K562 (cell line): ENCODE results near the gene VSIG10. TPM values are rescaled to one million over a fixed set of nuclear protein-coding genes. Genes with fewer than 3 reads are reported as not detected.

Source experiments
- BDP1 ChIP-seq: IDR thresholded peaks from 3 replicates; pipeline ENCODE4 v1.6.1; 2011; ENCODE audit not compliant: insufficient read length, insufficient read depth
- EGR1 ChIP-seq: fragments of 450-650 bp; conservative IDR thresholded peaks from 2 replicates; pipeline ENCODE4 v1.6.1; 2017; ENCODE audit warnings: mild to moderate bottlenecking
- ESRRA ChIP-seq: fragments of 450-650 bp; IDR thresholded peaks from 2 replicates; pipeline ENCODE4 v1.6.1; 2014; ENCODE audit warnings: low read depth, mild to moderate bottlenecking, moderate library complexity, borderline replicate concordance
- ETV1 ChIP-seq: fragments of 450-650 bp; conservative IDR thresholded peaks from 2 replicates; pipeline ENCODE4 v1.6.1; 2016; ENCODE audit warnings: missing genetic modification characterization, control low read depth, low read depth, missing compliant biosample characterization
- HMG20B ChIP-seq: fragments of 250-450 bp; sonication (Bioruptor Pico); IDR thresholded peaks from 2 replicates; pipeline ENCODE4 v1.5.0; 2021; ENCODE audit warnings: mild to moderate bottlenecking
- HOMEZ ChIP-seq: fragments of 250-450 bp; sonication (Bioruptor Pico); IDR thresholded peaks from 2 replicates; pipeline ENCODE4 v1.4.0; 2020; ENCODE audit warnings: mild to moderate bottlenecking, moderate library complexity
- KLF1 ChIP-seq: fragments of 450-650 bp; IDR thresholded peaks from 2 replicates; pipeline ENCODE4 v1.6.1; 2016; ENCODE audit warnings: missing genetic modification characterization, missing compliant biosample characterization
- MEF2D ChIP-seq: conservative IDR thresholded peaks from 2 replicates; pipeline ENCODE4 v1.6.1; 2016; ENCODE audit warnings: low read depth, missing genetic modification characterization, missing compliant biosample characterization
- MYC ChIP-seq, 2 experiments: fragments of 250-450 bp in 1 of 2; sonication (Bioruptor Pico) in 1 of 2; IDR thresholded peaks; 2 replicates each; pipeline versions ENCODE4 v1.5.1 to v1.6.1; 2012 to 2021; ENCODE audit warnings: low read depth in 2 of 2, borderline replicate concordance in 1 of 2, improper control_type of control experiment in 1 of 2, low read length in 1 of 2, mild to moderate bottlenecking in 1 of 2, moderate library complexity in 1 of 2
- PHF8 ChIP-seq: fragments of 200-600 bp; sonication (generic); IDR thresholded peaks from 2 replicates; pipeline ENCODE4 v1.6.1; 2012; ENCODE audit warnings: mixed run types, mild to moderate bottlenecking, inconsistent platforms, low read length, moderate library complexity, borderline replicate concordance
- PTBP1 ChIP-seq: fragments of 200-400 bp; formaldehyde crosslinking; IDR thresholded peaks from 2 replicates; pipeline ENCODE4 v1.6.1; 2017; ENCODE audit warnings: low read depth, low read length
- SAP30 ChIP-seq: fragments of 200-600 bp; sonication (generic); IDR thresholded peaks from 2 replicates; pipeline ENCODE4 v1.6.1; 2012; ENCODE audit warnings: borderline replicate concordance, low read depth, mild to moderate bottlenecking, moderate library complexity, low read length, control low read depth, inconsistent platforms; ENCODE audit not compliant: insufficient read depth, poor library complexity, severe bottlenecking
- SP1 ChIP-seq: sonication (generic); formaldehyde crosslinking; IDR thresholded peaks from 2 replicates; pipeline ENCODE4 v1.8.1; 2022; ENCODE audit warnings: mild to moderate bottlenecking, missing genetic modification reagents
- TFAP4 ChIP-seq: sonication (generic); formaldehyde crosslinking; IDR thresholded peaks from 2 replicates; pipeline ENCODE4 v1.8.0; 2022; ENCODE audit warnings: missing genetic modification reagents, mild to moderate bottlenecking, moderate library complexity, borderline replicate concordance
- YBX1 ChIP-seq: fragments of 450-650 bp; IDR thresholded peaks from 2 replicates; pipeline ENCODE4 v1.7.1; 2016; ENCODE audit warnings: mild to moderate bottlenecking
- ZNF146 ChIP-seq: IDR thresholded peaks from one replicate; pipeline ENCODE4 v1.6.1; 2018; ENCODE audit warnings: missing compliant biosample characterization; ENCODE audit not compliant: unreplicated experiment
- ZNF184 ChIP-seq: sonication (generic); formaldehyde crosslinking; IDR thresholded peaks from 2 replicates; pipeline ENCODE4 v1.5.0; 2020; ENCODE audit warnings: missing genetic modification reagents
- ZNF282 ChIP-seq: sonication (generic); formaldehyde crosslinking; IDR thresholded peaks from 2 replicates; pipeline ENCODE4 v1.8.1; 2023; ENCODE audit warnings: missing genetic modification reagents
- ZNF449 ChIP-seq: fragments of 250-450 bp; sonication (Bioruptor Pico); IDR thresholded peaks from 2 replicates; pipeline ENCODE4 v1.8.0; 2022; ENCODE audit warnings: moderate library complexity, mild to moderate bottlenecking, inconsistent platforms
- ZNF639 ChIP-seq, 2 experiments: fragments of 200-800 bp in 1 of 2; sonication (Bioruptor generic) in 1 of 2; sonication (generic) in 1 of 2; formaldehyde crosslinking in 1 of 2; IDR thresholded peaks in 1 of 2; conservative IDR thresholded peaks in 1 of 2; 2 replicates each; pipeline versions ENCODE4 v1.5.0 to v1.6.1; 2016 to 2020; ENCODE audit warnings: missing compliant biosample characterization in 1 of 2, missing genetic modification characterization in 1 of 2, missing genetic modification reagents in 1 of 2
- ZNF696 ChIP-seq: fragments of 250-450 bp; sonication (Bioruptor Pico); conservative IDR thresholded peaks from 2 replicates; pipeline ENCODE4 v1.4.0; 2020; ENCODE audit warnings: mild to moderate bottlenecking, moderate library complexity
- ZNF785 ChIP-seq: fragments of 250-450 bp; sonication (Bioruptor Pico); IDR thresholded peaks from 2 replicates; pipeline ENCODE4 v1.4.0; 2020; ENCODE audit warnings: mild to moderate bottlenecking
- polyA plus RNA-seq, 8 experiments: library from polyadenylated mRNA; depleted of rRNA in 4 of 8; stranded (reverse) in 5 of 8; unstranded in 3 of 8; fragments of >200 nt; fragmentation: Nextera tagmentation in 2 of 8; fragmentation: Illumina TruSeq in 1 of 8; extraction: Ambion mirVana in 2 of 8; extraction: Trizol in 1 of 8; gene quantifications; 2 replicates each; pipeline versions ENCODE4 v1.2.1 to v1.2.3, GENCODE V29; 2011 to 2014; ENCODE audit warnings: inconsistent platforms in 1 of 8, missing spikeins in 1 of 8
- total RNA-seq, 7 experiments: library from RNA; depleted of rRNA in 6 of 7; stranded (reverse); fragments of >200 nt in 6 of 7; fragmentation: Illumina TruSeq in 2 of 7; extraction: Trizol in 2 of 7; gene quantifications; 2 replicates each; pipeline versions ENCODE4 v1.2.1 to v1.2.3, GENCODE V29; 2011 to 2021; ENCODE audit warnings: low replicate concordance in 1 of 7

Gene VSIG10
- total and polyA plus RNA-seq, 9 of the 15 experiments (the other 6 are each of a cell fraction or from before 2014, with no cell fraction given): 4.1 to 8.8 (median 4.7) TPM

GRCh38 chr12:118103601-118104382, at the start of gene VSIG10 (continued):
- TF ChIP-seq MEF2D (tag) (no peak), PHF8 (peak; percentile 71; the same call in 1 of the 2 replicates), BDP1 (no peak), SAP30 (peak; percentile 35), TFAP4 (peak; percentile 51; the same call in 1 of the 2 replicates), ZNF785 (no peak), ETV1 (tag) (no peak), PTBP1 (no peak), HMG20B (no peak), SP1 (CRISPR knock-in tag) (no peak), ZNF449 (CRISPR knock-in tag) (no peak), KLF1 (tag) (no peak), ZNF696 (no peak), HOMEZ (CRISPR knock-in tag) (no peak), YBX1 (no peak), MYC (IDR thresholded peaks at IDR 0.05; ENCODE audit: low read depth, low read length) (no peak), MYC (CRISPR knock-in tag; IDR thresholded peaks at IDR 0.05; ENCODE audit: borderline replicate concordance, low read depth) (no peak), ZNF282 (CRISPR knock-in tag) (no peak), ZNF184 (CRISPR knock-in tag) (no peak), ZNF146 (no peak), ZNF639 (CRISPR knock-in tag; conservative IDR thresholded peaks at IDR 0.05 in 1 of 2, IDR thresholded peaks at IDR 0.05 in 1 of 2) (no peak), EGR1 (no peak), ESRRA (no peak)
